Stimulated activated CD8-positive, alpha-beta memory T cell treated with anti-CD3 and anti-CD28 coated beads, Interleukin-4, amount 100 ng/mL, for 1 hour (primary cell): ENCODE measurements around the gene ECE1.
"Not testable (repeated sequence)": the region's sequence is repeated elsewhere in the genome, so short reads cannot be mapped to it uniquely, and the experiment has no call there.

Source experiments
- DNase-seq, 2 donors: peaks; one replicate each; pipeline ENCODE4 v3.0.0-alpha.2; 2020; ENCODE audit warnings: low read depth in 2 of 2, low spot score in 1 of 2

ECE1 gene

DNA sequence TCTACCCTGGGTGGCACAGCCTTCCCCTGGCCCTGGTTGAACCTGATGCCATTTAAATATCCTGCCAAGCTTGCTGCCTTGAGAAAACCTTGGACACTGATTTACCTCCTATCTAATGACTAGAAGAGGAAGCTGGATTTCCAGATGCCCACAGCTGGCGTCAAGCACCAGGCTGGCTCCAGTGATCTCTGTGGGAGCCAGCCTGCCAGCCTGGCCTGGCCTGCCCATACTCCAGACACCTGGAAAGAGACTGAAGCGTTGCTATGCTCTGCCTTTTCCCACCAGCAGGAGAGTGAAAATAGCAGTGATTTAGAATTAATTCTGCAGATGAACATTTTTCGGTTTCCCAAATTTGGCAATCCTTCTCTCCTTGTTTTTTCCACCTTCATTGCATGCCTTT, 102.0 kb downstream of the ECE1 start:
- DNase-seq = no peak

DNA sequence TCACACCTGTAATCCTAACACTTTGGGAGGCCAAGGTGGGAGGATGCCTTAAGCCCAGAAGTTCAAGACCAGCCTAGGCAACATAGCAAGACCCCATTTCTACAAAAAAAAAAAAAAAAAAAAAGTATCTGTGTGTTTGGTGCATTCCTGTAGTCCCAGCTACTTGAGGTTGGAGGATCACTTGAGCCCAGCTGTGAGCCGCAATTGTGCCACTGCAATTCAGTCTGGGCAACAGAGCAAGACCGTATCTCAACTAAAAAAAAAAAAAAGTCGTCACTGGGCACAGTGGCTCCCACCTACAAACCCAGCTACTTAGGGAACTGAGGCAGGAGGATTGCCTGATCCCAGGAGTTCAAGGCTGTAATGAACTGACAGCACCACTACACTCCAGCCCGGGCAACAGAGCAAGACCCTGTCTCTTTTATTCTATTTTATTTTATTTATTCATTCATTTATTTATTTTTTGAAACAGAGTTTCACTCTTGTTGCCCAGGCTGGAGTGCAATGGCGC, 105.0 kb downstream of the ECE1 start:
- DNase-seq = no peak

DNA sequence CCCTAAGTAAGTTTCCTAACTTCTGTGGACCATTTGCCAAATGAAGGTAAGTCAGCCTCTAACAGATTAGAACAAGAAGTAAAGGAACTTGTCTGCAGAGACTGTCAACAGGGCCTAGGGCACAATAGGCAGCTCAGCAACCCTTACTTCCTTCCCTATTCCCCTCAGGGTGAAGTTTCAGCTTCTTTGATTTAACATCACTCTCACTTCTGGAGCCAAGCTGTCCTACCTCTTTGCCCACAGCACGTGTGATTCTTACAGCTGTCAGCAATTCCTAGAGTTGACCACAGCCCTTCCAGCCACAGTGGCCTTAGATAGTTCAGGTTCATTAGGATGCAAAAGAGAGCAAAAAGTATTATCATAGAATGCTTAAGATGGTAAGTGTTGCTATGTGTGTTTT, 106.0 kb downstream of the ECE1 start:
- no peak for DNase-seq

DNA sequence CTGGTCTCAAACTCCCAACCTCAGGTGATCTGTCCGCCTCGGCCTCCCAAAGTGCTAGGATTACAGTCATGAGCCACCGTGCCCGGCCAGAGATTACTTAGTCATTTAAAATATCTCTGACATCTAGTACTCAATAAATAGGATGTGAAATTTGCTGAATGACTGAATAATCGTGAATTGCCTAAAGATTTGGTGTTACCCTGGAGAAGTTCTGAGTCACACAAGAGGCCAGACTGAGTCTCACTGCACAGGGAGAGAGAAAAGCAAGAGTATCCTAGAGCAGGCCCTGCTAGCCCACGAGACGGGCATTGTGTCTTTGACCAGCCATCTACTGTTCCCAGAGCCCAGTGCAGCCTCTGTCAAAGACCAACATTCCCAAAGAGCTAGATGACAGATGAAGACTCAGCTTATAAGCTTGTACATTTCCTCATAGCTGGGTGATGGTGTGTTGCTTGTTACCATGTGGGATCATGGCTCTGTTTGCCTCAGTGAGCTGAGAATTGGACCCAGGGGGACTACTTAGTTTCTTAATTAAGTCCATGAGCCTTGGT, 108.0 kb downstream of the ECE1 start:
- no peak for DNase-seq

DNA sequence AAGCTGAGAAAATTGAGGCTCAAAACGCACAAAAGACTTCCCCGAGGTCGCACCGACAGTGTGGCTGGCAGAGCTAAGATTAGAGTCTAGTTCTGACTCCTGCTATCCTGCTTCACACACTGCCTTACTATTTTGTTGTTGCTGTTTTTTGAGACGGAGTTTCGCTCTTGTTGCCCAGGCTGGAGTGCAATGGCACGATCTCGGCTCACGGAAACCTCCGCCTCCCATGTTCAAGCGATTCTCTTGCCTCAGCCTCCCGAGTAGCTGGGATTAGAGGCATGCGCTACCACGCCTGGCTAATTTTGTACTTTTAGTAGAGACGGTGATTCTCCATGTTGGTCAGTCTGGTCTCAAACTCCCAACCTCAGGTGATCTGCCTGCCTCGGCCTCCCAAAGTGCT, 112.0 kb downstream of the ECE1 start:
- not testable (repeated sequence) for DNase-seq

DNA sequence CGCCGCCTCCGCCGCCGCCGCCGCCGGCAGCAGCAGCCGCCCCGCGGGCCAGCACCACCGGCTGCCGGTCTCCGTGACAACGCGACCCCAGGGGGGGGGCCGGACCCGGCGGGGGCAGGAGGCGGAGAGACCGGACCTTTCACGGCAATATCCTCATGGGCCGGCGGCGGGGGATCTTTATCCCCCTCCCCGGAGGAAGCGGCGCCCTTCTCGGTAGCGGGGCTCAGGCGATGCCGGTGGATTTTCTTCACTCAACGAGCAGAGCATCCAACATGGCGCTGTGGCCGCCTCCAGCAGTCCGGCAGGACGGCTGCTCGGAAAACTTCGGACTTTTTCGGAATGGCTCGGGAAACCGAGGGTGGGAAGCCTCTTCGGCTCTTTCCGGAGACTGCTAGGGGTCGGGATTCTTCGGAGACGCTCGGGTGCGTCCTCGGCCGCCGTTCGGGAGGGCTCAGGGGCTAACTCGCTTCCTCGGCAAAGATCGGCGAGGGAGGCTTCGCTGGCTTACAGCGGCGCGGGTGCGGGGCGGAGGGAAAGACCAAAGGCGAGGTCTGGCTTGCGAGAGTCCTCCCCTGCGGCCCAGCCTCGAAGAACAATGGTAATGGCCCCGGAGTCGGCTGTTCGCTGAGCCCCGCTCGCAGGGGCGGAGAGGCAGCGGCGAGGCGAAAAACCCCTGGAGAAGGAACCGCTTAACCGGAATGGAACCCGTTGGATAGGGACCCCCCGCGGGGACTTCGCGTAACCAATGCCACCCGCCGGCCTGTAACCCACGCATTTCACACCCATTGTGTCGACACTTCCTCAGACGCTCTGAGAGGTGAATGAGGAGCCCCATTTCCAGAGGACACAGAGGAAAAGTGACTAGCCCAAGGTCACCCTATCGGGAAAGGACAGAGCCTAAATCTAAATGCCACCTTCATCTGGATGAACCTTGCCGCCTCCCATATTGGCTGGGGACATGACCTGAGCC, 113.4 kb downstream of the ECE1 start, which contains the start of gene EIF4G3:
Gene EIF4G3, minus strand, starts transcription at position 312 of the 970 bp plus-strand sequence. CDS start 174,155 bp downstream, outside the sequence.
- DNase-seq = peak; percentile 97 to 98

DNA sequence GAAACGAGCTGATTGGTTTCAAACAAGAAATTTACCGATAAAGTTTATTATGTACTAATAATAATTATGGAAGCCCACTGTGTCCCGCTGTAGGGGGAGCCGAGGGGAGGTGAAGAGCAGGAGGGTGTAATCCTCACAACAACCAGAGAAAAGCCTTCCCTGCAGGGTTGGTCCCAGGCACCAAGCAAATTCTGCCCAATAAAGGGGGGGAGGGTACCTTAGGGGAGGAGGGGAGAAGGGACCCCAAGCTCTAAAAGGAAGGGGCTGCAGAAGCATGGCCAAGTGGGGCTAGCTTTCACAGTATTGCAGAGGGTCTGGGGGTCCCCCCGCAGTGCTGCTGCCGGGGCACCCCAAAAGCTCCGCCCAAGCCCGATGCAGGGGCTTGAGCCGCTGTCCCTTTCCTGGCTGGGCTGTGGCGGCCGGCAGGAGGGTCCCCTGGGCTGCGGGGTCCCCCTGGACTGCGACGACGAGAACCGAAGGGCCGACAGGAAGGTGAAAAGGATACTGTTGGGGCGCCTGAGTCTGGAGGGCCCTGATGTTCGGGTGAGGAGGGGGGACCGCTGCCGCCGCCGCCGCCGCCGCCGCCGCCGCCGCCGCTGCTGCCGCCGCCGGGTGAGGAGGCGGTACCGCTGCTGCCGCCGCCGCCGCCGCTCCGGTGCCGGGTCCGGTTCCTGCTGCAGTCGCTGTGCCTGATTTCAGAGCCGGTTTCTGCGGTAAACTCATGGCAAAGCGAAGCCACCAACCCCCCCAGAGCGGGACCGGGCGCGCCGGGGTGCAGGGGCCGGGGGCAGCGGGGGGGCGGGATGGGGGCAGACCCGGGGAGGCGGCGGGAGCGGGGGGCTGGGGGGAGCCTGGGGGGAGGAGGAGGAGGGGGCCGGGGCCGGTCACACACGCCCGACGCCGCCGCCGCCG, 114.3 kb downstream of the ECE1 start:
- DNase-seq = no peak

DNA sequence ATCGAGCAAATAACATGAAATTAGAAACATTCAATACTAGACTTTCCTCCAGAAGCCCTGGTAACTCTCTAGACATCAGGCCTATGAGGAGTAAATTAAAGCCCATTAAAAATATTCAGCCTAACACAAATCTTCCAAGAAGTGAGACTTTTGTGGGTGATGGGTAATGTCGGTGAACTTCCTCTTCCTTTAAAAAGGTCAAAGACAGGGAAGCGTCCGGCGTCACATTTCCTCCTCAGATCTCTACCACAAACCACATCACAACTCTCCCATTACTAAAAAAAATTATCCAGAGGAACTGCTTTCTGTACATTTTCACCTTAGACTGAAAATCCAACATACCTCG, 115.0 kb downstream of the ECE1 start:
- no peak for DNase-seq

DNA sequence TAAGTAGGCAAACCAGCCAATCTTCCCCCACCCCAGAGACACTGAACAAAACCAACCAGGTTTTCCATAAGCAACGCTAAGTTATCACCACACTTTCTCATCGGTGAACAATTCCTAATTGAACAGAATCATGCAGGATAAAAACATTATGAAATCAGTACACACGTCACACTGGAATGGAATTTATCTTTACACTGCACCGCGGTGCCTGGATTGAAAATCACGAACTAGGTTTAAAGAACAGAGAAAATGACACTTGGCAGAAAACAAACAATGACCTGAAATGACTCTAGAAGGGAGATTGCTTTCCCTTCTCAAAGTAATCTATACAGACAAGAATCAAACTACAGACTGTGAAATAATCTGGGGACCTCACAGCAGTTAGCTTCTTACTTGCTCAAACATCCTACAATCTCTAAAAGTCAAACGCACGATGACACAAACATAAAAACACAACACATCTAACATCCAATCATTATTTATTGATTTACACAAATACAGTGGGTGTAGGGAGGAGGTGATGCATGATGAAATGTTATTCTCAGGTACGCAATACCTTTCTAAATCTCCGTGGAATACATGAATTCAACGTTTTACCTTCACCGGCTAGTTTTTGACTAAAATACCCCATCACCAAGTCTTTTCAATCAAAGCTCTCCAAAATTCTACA, 115.5 kb downstream of the ECE1 start:
- DNase-seq = no peak

DNA sequence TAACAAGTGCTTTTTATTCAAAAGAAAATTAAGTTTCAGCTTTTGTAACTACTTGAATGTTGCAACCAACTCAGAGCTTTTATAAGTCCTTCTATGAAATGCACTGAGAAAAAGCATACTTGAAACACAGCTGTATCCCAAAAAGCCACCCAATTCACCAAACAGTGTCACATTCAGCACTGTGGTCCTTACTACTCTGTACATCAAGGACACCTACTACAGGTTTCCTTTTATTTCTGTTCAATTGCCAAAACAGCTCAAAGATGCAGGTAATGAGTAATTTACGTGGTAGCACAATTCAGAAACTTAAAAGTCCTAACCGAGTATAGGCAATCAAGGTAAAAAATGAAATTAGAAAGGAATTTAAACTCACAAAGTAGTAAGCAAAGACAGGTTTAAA, 116.0 kb downstream of the ECE1 start:
- DNase-seq = no peak

DNA sequence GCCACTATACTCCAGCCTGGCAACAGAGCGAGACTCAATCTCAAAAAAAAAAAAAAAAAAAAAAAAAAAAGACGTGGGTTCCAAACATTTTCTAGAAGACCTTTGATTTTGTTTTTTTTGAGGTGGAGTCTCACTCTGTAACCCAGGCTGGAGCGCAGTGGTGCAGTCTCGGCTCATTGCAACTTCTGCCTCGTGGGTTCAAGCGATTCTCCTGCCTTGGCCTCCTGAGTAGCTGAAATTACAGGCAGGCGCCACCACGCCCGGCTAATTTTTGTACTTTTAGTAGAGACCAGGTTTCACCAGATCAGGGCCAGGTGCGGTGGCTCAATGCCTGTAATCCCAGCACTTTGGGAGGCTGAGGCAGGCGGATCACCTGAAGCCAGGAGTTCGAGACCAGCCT, 117.2 kb downstream of the ECE1 start:
- DNase-seq = not testable (repeated sequence)

DNA sequence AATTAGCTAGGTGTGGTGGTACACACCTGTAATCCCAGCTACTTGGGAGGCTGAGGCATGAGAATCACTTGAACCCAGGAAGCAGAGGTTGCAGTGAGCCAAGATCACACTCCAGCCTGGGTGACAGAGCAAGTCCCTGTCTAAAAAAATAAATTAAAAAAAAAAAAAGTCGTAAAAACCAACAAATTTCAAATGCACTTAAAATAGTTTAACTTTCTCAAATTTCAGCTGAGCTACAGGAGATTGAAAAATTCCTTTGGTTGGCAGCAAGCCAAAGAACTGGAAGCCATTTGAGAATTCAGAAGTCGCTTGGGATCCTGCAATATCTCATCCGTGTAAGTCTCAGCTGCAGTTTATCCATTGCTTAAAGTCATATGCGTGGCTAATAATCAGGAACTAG, 119.4 kb downstream of the ECE1 start:
- DNase-seq = not testable (repeated sequence)

DNA sequence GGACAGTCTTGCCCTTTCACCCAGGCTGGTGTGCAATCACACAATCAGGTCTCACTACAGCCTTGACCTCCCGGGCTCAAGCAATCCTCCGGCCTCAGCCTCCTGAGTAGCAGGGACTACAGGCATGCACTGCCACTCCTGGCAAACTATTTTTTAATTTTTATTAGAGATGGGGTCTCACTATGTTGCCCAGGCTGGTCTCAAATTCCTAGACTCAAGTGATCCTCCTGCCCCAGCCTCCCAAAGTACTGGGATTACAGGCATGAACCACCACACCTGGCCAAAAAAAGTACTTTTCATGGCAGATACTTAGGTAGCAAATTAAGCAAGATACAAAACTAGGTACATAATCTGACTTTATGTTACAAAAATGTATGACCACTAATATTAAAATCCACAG, 121.8 kb downstream of the ECE1 start:
- DNase-seq = no peak
